ENCODE data around the gene MATK. TPM values are rescaled to one million over a fixed set of nuclear protein-coding genes. Genes with fewer than 3 reads are reported as not detected.

MATK gene
- total RNA-seq, 3 donors from 2014 or later: 2.2 to 3.6 (median 2.4) TPM

- Histone ChIP-seq H3K4me3 (no peak overlapping the region), H3K36me3 (ENCODE audit: low read depth) (no peaks in the 10 kb centered on the region), H3K9me3 (no peaks in the 10 kb centered on the region), H3K4me1 (ENCODE audit: low read depth) (no peaks in the 10 kb centered on the region)
- TF ChIP-seq CTCF (IDR thresholded peaks at IDR 0.05): no peak
- ATAC-seq (no peak), DNase-seq (no peak)
- intact Hi-C loops (cut with DNase I, micrococcal nuclease): no loop called here
These were observed 21.6 kb upstream of the MATK start for GRCh38 chr19:3807574-3808354.

- ATAC-seq (no peak), DNase-seq (peak in 1 of 3 donors; percentile 45)
- no peaks in the 10 kb centered on the region for H3K9me3 ChIP-seq
- H3K4me1 ChIP-seq (ENCODE audit: low read depth): no peaks in the 10 kb centered on the region
- H3K4me3 ChIP-seq: no peak overlapping the region
- no peaks in the 10 kb centered on the region for H3K36me3 ChIP-seq (ENCODE audit: low read depth)
- TF ChIP-seq CTCF (IDR thresholded peaks at IDR 0.05): no peak
- intact Hi-C loops (cut with DNase I, micrococcal nuclease): no loop called here
These were observed 20.9 kb upstream of the MATK start for GRCh38 chr19:3807131-3807480.

GRCh38 chr19:3805859-3806258 lies 19.7 kb upstream of the MATK start:
- no peak for ATAC-seq
- intact Hi-C loops (cut with DNase I, micrococcal nuclease): no loop called here
- Histone ChIP-seq H3K36me3 (ENCODE audit: low read depth) (no peaks in the 10 kb centered on the region), H3K4me3 (no peak overlapping the region), H3K9me3 (no peaks in the 10 kb centered on the region), H3K4me1 (ENCODE audit: low read depth) (no peaks in the 10 kb centered on the region)
- no peak for TF ChIP-seq CTCF (IDR thresholded peaks at IDR 0.05)
- no peak for DNase-seq

- no peak for DNase-seq
- no peaks in the 10 kb centered on the region for H3K9me3 ChIP-seq
- no peak overlapping the region for H3K4me3 ChIP-seq
- no peaks in the 10 kb centered on the region for H3K4me1 ChIP-seq (ENCODE audit: low read depth)
- H3K36me3 ChIP-seq (ENCODE audit: low read depth): no peaks in the 10 kb centered on the region
- TF ChIP-seq CTCF (IDR thresholded peaks at IDR 0.05): no peak
- intact Hi-C loops (cut with DNase I, micrococcal nuclease): no loop called here
- no peak for ATAC-seq
These were observed 18.2 kb upstream of the MATK start for GRCh38 chr19:3804429-3804828.

GRCh38 chr19:3803986-3804385 lies 17.8 kb upstream of the MATK start:
- Histone ChIP-seq H3K9me3 (no peaks in the 10 kb centered on the region), H3K4me1 (ENCODE audit: low read depth) (no peaks in the 10 kb centered on the region), H3K36me3 (ENCODE audit: low read depth) (no peaks in the 10 kb centered on the region), H3K4me3 (no peak overlapping the region)
- no peak for TF ChIP-seq CTCF (IDR thresholded peaks at IDR 0.05)
- ATAC-seq (no peak), DNase-seq (no peak)
- intact Hi-C loops (cut with DNase I, micrococcal nuclease): no loop called here
